Keratinocyte (primary cell): ENCODE results near the gene OR56A4. TPM values are rescaled to one million over a fixed set of nuclear protein-coding genes. Genes with fewer than 3 reads are reported as not detected.

ENCODE experiments used
- DNase-seq: peaks from one replicate; pipeline ENCODE4 v3.0.0-alpha.2; 2011; ENCODE audit warnings: low read depth, missing footprints, low spot score
- FAIRE-seq: peaks from 2 replicates; lab custom pipeline; 2011; peaks lifted over from hg19 to GRCh38; lab: Jason Lieb, UNC
- H2AFZ ChIP-seq: 2 replicates; pipeline ENCODE4 v1.6.0; 2012; ENCODE audit warnings: low read length, control low read depth, inconsistent platforms; ENCODE audit not compliant: control insufficient read depth
- H3K27ac ChIP-seq: 2 replicates; pipeline ENCODE4 v1.5.1; 2011; ENCODE audit warnings: low read length; ENCODE audit not compliant: control insufficient read depth, insufficient read depth
- H3K27me3 ChIP-seq: 3 replicates; pipeline ENCODE4 v1.6.0; 2011; ENCODE audit warnings: low read length; ENCODE audit not compliant: control insufficient read depth, insufficient read depth; ENCODE audit errors: extremely low read depth
- H3K36me3 ChIP-seq, 2 experiments: 2 replicates in 1 of 2; 3 replicates in 1 of 2; pipeline ENCODE4 v1.5.1; 2011; ENCODE audit warnings: low read length in 2 of 2, mild to moderate bottlenecking in 1 of 2; ENCODE audit not compliant: control insufficient read depth in 2 of 2, insufficient read depth in 2 of 2; ENCODE audit errors: extremely low read depth in 1 of 2
- H3K4me1 ChIP-seq: 3 replicates; pipeline ENCODE4 v1.5.1; 2011; ENCODE audit warnings: low read length; ENCODE audit not compliant: control insufficient read depth, insufficient read depth; ENCODE audit errors: extremely low read depth
- H3K4me2 ChIP-seq: 3 replicates; pipeline ENCODE4 v1.6.0; 2011; ENCODE audit warnings: low read depth, low read length; ENCODE audit not compliant: control insufficient read depth, insufficient read depth; ENCODE audit errors: extremely low read depth
- H3K4me3 ChIP-seq, 3 experiments: fragments of 200-600 bp in 1 of 3; sonication (generic) in 1 of 3; 2 replicates in 2 of 3; 3 replicates in 1 of 3; pipeline ENCODE4 v1.5.1; 2011 to 2016; ENCODE audit warnings: low read length in 3 of 3, mild to moderate bottlenecking in 3 of 3, control low read depth in 2 of 3, inconsistent platforms in 1 of 3, low read depth in 1 of 3, mixed read lengths in 1 of 3, mixed run types in 1 of 3, moderate library complexity in 1 of 3; ENCODE audit not compliant: control insufficient read depth in 2 of 3, insufficient read depth in 2 of 3; ENCODE audit errors: extremely low read depth in 1 of 3
- H3K79me2 ChIP-seq: 2 replicates; pipeline ENCODE4 v1.6.0; 2012; ENCODE audit warnings: low read length; ENCODE audit not compliant: control insufficient read depth, insufficient read depth
- H3K9ac ChIP-seq: 3 replicates; pipeline ENCODE4 v1.6.0; 2011; ENCODE audit warnings: low read length; ENCODE audit not compliant: control insufficient read depth, insufficient read depth; ENCODE audit errors: extremely low read depth
- H3K9me1 ChIP-seq: 3 replicates; pipeline ENCODE4 v1.6.0; 2011; ENCODE audit warnings: low read length; ENCODE audit not compliant: control insufficient read depth, insufficient read depth; ENCODE audit errors: extremely low read depth
- H3K9me3 ChIP-seq: 2 replicates; pipeline ENCODE4 v1.5.1; 2012; ENCODE audit warnings: low read depth, low read length; ENCODE audit not compliant: control insufficient read depth
- H4K20me1 ChIP-seq: 3 replicates; pipeline ENCODE4 v1.6.0; 2011; ENCODE audit warnings: low read length; ENCODE audit not compliant: control insufficient read depth, insufficient read depth; ENCODE audit errors: extremely low read depth
- CTCF ChIP-seq, 3 experiments: IDR thresholded peaks in 1 of 3; conservative IDR thresholded peaks in 1 of 3; optimal IDR thresholded peaks in 1 of 3; 2 replicates in 2 of 3; 3 replicates in 1 of 3; pipeline versions ENCODE3 to v1.5.1; 2011; ENCODE audit warnings: low read length in 3 of 3, mild to moderate bottlenecking in 3 of 3, moderate library complexity in 2 of 3, control low read depth in 1 of 3, inconsistent platforms in 1 of 3; ENCODE audit not compliant: insufficient read depth in 2 of 3; ENCODE audit errors: extremely low read depth in 1 of 3
- EZH2 ChIP-seq: IDR thresholded peaks from one replicate; pipeline ENCODE4 v1.6.1; 2012; ENCODE audit warnings: inconsistent platforms, mild to moderate bottlenecking, low read length, moderate library complexity
- dilution Hi-C: fragments of 300-500 bp; cut with MboI; formaldehyde crosslinking; loops from one replicate; pipeline ENCODE4 v1.7.0; 2020; ENCODE audit warnings: low sequenced_read_pairs; ENCODE audit not compliant: extremely low pct_ligation_motif_present
- polyA minus RNA-seq, 3 experiments: library from RNA; depleted of rRNA, polyadenylated mRNA; stranded (reverse); fragments of >200 nt; gene quantifications; 1 replicate in 1 of 3; 2 replicates in 1 of 3; 3 replicates in 1 of 3; pipeline ENCODE4 v1.2.3, GENCODE V29; 2011
- polyA plus RNA-seq, 5 experiments: library from polyadenylated mRNA; depleted of rRNA in 3 of 5; stranded (reverse) in 3 of 5; stranded (forward) in 1 of 5; unstranded in 1 of 5; fragments of >200 nt; gene quantifications; 1 replicate in 1 of 5; 2 replicates in 3 of 5; 3 replicates in 1 of 5; pipeline versions ENCODE4 v1.2.1 to v1.2.3, GENCODE V29; 2011 to 2012; ENCODE audit warnings: missing spikeins in 2 of 5, low read depth in 1 of 5, low replicate concordance in 1 of 5

OR56A4 gene
- polyA plus RNA-seq (not detected in 3 replicates), polyA minus RNA-seq (0.10 TPM in 1 of 3 replicates, not detected in the others)
- not detected for polyA plus RNA-seq (2011; ENCODE audit: low read depth)
- not detected in 2 replicates for polyA plus RNA-seq (2011; cell fraction: cytosol; rRNA removed)
- polyA plus RNA-seq (2011; cell fraction: nucleus; rRNA removed): 0.04 TPM in 1 of 2 replicates, not detected in the other
- not detected in 2 replicates for polyA plus RNA-seq (2012; ENCODE audit: low replicate concordance)
- not detected for polyA minus RNA-seq (2011; cell fraction: cytosol; rRNA and poly(A)+ RNA removed)
- 0.39 TPM in 1 of 2 replicates, not detected in the other for polyA minus RNA-seq (2011; cell fraction: nucleus; rRNA and poly(A)+ RNA removed)

GRCh38 chr11:6006846-6007245, at the start of gene OR56A4:
Gene OR56A4 (minus strand): TSS chr11:6006946. CDS start chr11:6002992, 3,954 bp downstream.
- FAIRE-seq (no peak), DNase-seq (no peak)
- Histone ChIP-seq H4K20me1 (no peaks in the 10 kb centered on the region), H3K9me3 (no peaks in the 10 kb centered on the region), H3K27me3 (no peaks in the 10 kb centered on the region), H3K79me2 (no peaks in the 10 kb centered on the region), H3K9me1 (no peaks in the 10 kb centered on the region), H3K27ac (no peak within 1 kb of the TSS), H3K36me3 (no peaks in the 10 kb centered on the region), H3K4me1 (no peaks in the 10 kb centered on the region), H3K9ac (no peak within 1 kb of the TSS), H3K4me2 (no peak within 1 kb of the TSS), H3K4me3 (no peak within 1 kb of the TSS), H2AFZ (no peak within 1 kb of the TSS)
- dilution Hi-C loops: no loop called here
- no peak for TF ChIP-seq CTCF (optimal IDR thresholded peaks at IDR 0.05 in 1 of 3, IDR thresholded peaks at IDR 0.05 in 1 of 3, conservative IDR thresholded peaks at IDR 0.05 in 1 of 3; ENCODE audit: extremely low read depth in 1 of 3, insufficient read depth in 2 of 3, low read length in 3 of 3)
- TF ChIP-seq EZH2: no peak

GRCh38 chr11:6055569-6055968, 48.8 kb upstream of the OR56A4 start:
- dilution Hi-C loops: no loop called here
- DNase-seq: no peak
- Histone ChIP-seq H3K27ac (no peak overlapping the region), H3K9ac (no peak overlapping the region), H3K36me3 (no peaks in the 10 kb centered on the region), H3K27me3 (no peaks in the 10 kb centered on the region), H2AFZ (no peak overlapping the region), H4K20me1 (no peaks in the 10 kb centered on the region), H3K79me2 (no peaks in the 10 kb centered on the region), H3K4me3 (no peak overlapping the region), H3K4me2 (no peak overlapping the region), H3K4me1 (no peaks in the 10 kb centered on the region), H3K9me3 (no peaks in the 10 kb centered on the region), H3K9me1 (no peaks in the 10 kb centered on the region)
- TF ChIP-seq EZH2: no peak
- no peak for TF ChIP-seq CTCF (optimal IDR thresholded peaks at IDR 0.05 in 1 of 3, IDR thresholded peaks at IDR 0.05 in 1 of 3, conservative IDR thresholded peaks at IDR 0.05 in 1 of 3; ENCODE audit: extremely low read depth in 1 of 3, insufficient read depth in 2 of 3, low read length in 3 of 3)
- no peak for FAIRE-seq
